GM12878 (cell line): ENCODE results near the gene CFAP54. TPM values are rescaled to one million over a fixed set of nuclear protein-coding genes. Genes with fewer than 3 reads are reported as not detected.

Experiments used
- ATAC-seq: fragments of 200-7000 bp; cut with Tn5 transposase; 3 replicates; pipeline ENCODE4 v1.9.1; 2020; ENCODE audit warnings: mild to moderate bottlenecking, moderate library complexity
- BruUV-seq: library from RNA; stranded (reverse); fragments of 400-500 nt; replicated peaks from 2 replicates; lab custom pipeline; 2021; lab: Mats Ljungman, UMichigan
- CTCF ChIA-PET: fragments of 300-600 bp; sonication (Branson Sonifier 250); formaldehyde crosslinking; extraction: SDS; loops from one replicate; lab custom pipeline; 2021; ENCODE audit warnings: inconsistent platforms; lab: Yijun Ruan, JAX
- POLR2A ChIA-PET: fragments of 350-600 bp; formaldehyde crosslinking; extraction: SDS; loops from one replicate; lab custom pipeline; 2021; ENCODE audit warnings: inconsistent platforms; lab: Charles Lee
- RAD21 ChIA-PET: fragments of 300-600 bp; sonication (Branson Sonifier 250); formaldehyde crosslinking; loops from one replicate; lab custom pipeline; 2023; ENCODE audit warnings: antibody characterized with exemption; ENCODE audit not compliant: unreplicated experiment; lab: Charles Lee
- SMC1A ChIA-PET: fragments of 300-600 bp; sonication (Branson Sonifier 250); formaldehyde crosslinking; loops from one replicate; lab custom pipeline; 2023; ENCODE audit not compliant: unreplicated experiment, uncharacterized antibody; lab: Charles Lee
- DNase-seq: peaks from one replicate; pipeline ENCODE4 v3.0.0-alpha.2; 2011; ENCODE audit warnings: low read depth, low spot score
- FAIRE-seq: peaks from 3 replicates; lab custom pipeline; 2011; peaks lifted over from hg19 to GRCh38; lab: Jason Lieb, UNC
- H2AFZ ChIP-seq: 2 replicates; pipeline ENCODE4 v1.6.0; 2011; ENCODE audit warnings: low read depth, low read length, control low read depth; ENCODE audit not compliant: control insufficient read depth
- H3K27ac ChIP-seq: 2 replicates; pipeline ENCODE4 v1.5.1; 2011; ENCODE audit warnings: control low read depth; ENCODE audit not compliant: control insufficient read depth, insufficient read depth
- H3K27me3 ChIP-seq, 2 experiments: replicated peaks in 1 of 2; 2 replicates each; pipeline versions ENCODE4 v1.6.0 to v1.6.1; 2011; ENCODE audit warnings: low read length in 1 of 2; ENCODE audit not compliant: control insufficient read depth in 2 of 2, insufficient read depth in 2 of 2
- H3K36me3 ChIP-seq, 2 experiments: 2 replicates each; pipeline ENCODE4 v1.5.1; 2011; ENCODE audit warnings: low read length in 1 of 2; ENCODE audit not compliant: control insufficient read depth in 2 of 2, insufficient read depth in 2 of 2
- H3K4me1 ChIP-seq: 2 replicates; pipeline ENCODE4 v1.6.1; 2011; ENCODE audit warnings: mild to moderate bottlenecking, low read length, moderate library complexity, mixed read lengths; ENCODE audit not compliant: control insufficient read depth, insufficient read depth
- H3K4me2 ChIP-seq: 2 replicates; pipeline ENCODE4 v1.6.0; 2011; ENCODE audit warnings: control low read depth; ENCODE audit not compliant: control insufficient read depth, insufficient read depth
- H3K4me3 ChIP-seq: fragments of 200-600 bp; sonication (generic); 2 replicates; pipeline ENCODE4 v1.5.1; 2016
- H3K79me2 ChIP-seq: 2 replicates; pipeline ENCODE4 v1.6.0; 2011; ENCODE audit warnings: low read length; ENCODE audit not compliant: control insufficient read depth, insufficient read depth
- H3K9ac ChIP-seq: 2 replicates; pipeline ENCODE4 v1.8.0; 2011; ENCODE audit warnings: low read length, control low read depth, mixed read lengths; ENCODE audit not compliant: control insufficient read depth, insufficient read depth
- H3K9me3 ChIP-seq: replicated peaks from 3 replicates; pipeline ENCODE4 v1.5.1; 2011; ENCODE audit warnings: mild to moderate bottlenecking, low read length; ENCODE audit not compliant: control insufficient read depth, insufficient read depth
- H4K20me1 ChIP-seq: 2 replicates; pipeline ENCODE4 v1.6.0; 2011; ENCODE audit not compliant: control insufficient read depth, insufficient read depth
- CREB1 ChIP-seq: IDR thresholded peaks from 2 replicates; pipeline ENCODE4 v1.6.1; 2012; ENCODE audit warnings: low read depth, mild to moderate bottlenecking, inconsistent platforms
- CREM ChIP-seq: IDR thresholded peaks from 2 replicates; pipeline ENCODE4 v1.6.1; 2014; ENCODE audit warnings: antibody characterized with exemption, low read depth
- HDGF ChIP-seq: fragments of 450-650 bp; IDR thresholded peaks from 2 replicates; pipeline ENCODE4 v1.6.1; 2016; ENCODE audit warnings: antibody characterized with exemption
- KAT2A ChIP-seq: conservative IDR thresholded peaks from 2 replicates; pipeline ENCODE4 v1.6.1; 2011; ENCODE audit warnings: low read depth, low read length; ENCODE audit not compliant: control insufficient read depth
- TBL1XR1 ChIP-seq: IDR thresholded peaks from 2 replicates; pipeline ENCODE4 v1.6.1; 2012; ENCODE audit warnings: low read depth, low read length, improper control_type of control experiment
- WGBS: methylation state at CpG from one replicate; pipeline ENCODE4 v1.1.6; 2016; ENCODE audit warnings: low lambda C conversion rate; ENCODE audit not compliant: insufficient replicate concordance, insufficient coverage; ENCODE audit errors: missing lambda C conversion rate; 5-methylcytosine and 5-hydroxymethylcytosine counted together
- in situ Hi-C: fragments of 300-500 bp; cut with MboI; formaldehyde crosslinking; loops from 9 replicates; pipeline ENCODE4 v1.14.3; 2018; ENCODE audit warnings: mixed read lengths
- intact Hi-C: fragments of 100-400 bp; cut with micrococcal nuclease; formaldehyde crosslinking; loops from one replicate; pipeline ENCODE4 v1.14.2; 2022; ENCODE audit not compliant: unreplicated experiment
- polyA plus RNA-seq, 11 experiments: library from polyadenylated mRNA; depleted of rRNA in 4 of 11; unstranded in 6 of 11; stranded (reverse) in 5 of 11; fragments of >200 nt; fragmentation: Nextera tagmentation in 4 of 11; fragmentation: Illumina TruSeq in 1 of 11; extraction: Ambion mirVana in 4 of 11; extraction: Trizol in 1 of 11; gene quantifications; 1 replicate in 1 of 11; 2 replicates in 10 of 11; pipeline versions ENCODE4 v1.2.1 to v1.2.3, GENCODE V29; 2011 to 2016; ENCODE audit warnings: inconsistent platforms in 2 of 11, missing spikeins in 2 of 11, low read depth in 1 of 11
- total RNA-seq, 4 experiments: library from RNA; depleted of rRNA in 3 of 4; stranded (reverse); fragments of >200 nt in 3 of 4; fragmentation: Illumina TruSeq in 1 of 4; extraction: Trizol in 1 of 4; gene quantifications; 2 replicates each; pipeline versions ENCODE4 v1.2.1 to v1.2.3, GENCODE V29; 2013 to 2021
- TF ChIP-seq, protein P1 (sequence below), 3 experiments: IDR thresholded peaks in 2 of 3; conservative IDR thresholded peaks in 1 of 3; 2 replicates each; pipeline ENCODE4 v1.5.1; 2011; ENCODE audit warnings: low read depth in 3 of 3, low read length in 3 of 3, mild to moderate bottlenecking in 3 of 3, control low read depth in 2 of 3, moderate library complexity in 2 of 3, inconsistent platforms in 1 of 3, mixed read lengths in 1 of 3; ENCODE audit not compliant: control insufficient read depth in 2 of 3, insufficient read depth in 1 of 3; ENCODE audit errors: extremely low read depth in 1 of 3

The CFAP54 gene
- total and polyA plus RNA-seq, 10 of the 15 experiments (the other 5 are each of a cell fraction or from before 2014, with no cell fraction given): 0.19 to 1.5 (median 0.56) TPM

DNA sequence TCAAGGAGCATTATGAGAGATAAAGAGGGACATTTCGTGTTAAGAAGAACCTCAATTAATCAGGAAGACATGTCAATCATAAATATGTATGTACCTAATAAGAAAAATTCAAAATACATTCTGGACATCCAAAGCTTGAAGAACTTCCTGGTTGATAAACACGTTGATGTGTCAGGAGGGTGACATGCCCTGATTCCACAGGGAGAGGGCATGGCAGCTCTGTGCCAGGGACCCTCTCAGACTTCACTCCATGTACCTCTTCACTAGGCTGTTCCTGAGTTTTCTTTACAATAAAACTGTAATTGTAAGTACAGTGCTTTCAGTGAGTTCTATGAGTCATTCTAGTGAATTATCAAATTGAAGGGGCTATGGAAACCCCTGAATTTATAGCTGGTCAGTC, 163.5 kb downstream of the CFAP54 start (continued):
- TF ChIP-seq CREM: no peak

DNA sequence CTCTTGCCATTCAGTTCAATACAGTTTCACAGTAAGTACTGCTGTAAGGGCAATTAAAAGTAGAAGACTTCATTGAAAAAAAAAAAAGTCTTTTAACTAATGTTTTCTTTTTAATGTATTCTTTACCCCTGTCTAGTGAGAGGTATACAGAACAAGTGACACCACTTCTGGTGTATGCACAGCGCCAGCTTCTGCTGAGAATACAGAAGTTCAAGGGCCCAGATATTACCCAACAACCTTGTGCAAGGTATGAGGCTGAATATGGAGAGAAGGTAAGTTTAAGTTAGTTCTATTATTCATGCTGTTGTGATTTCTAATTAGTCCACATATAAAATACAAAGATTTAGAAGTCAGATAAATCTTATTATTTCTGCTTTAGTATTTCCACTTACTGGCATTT, 168.7 kb downstream of the CFAP54 start:
- Histone ChIP-seq H3K27ac (no peak overlapping the region), H4K20me1 (no peaks in the 10 kb centered on the region)
- FAIRE-seq: no peak
- TF ChIP-seq CREB1: no peak
- no peak for TF ChIP-seq HDGF
- TF ChIP-seq, protein P1, sequence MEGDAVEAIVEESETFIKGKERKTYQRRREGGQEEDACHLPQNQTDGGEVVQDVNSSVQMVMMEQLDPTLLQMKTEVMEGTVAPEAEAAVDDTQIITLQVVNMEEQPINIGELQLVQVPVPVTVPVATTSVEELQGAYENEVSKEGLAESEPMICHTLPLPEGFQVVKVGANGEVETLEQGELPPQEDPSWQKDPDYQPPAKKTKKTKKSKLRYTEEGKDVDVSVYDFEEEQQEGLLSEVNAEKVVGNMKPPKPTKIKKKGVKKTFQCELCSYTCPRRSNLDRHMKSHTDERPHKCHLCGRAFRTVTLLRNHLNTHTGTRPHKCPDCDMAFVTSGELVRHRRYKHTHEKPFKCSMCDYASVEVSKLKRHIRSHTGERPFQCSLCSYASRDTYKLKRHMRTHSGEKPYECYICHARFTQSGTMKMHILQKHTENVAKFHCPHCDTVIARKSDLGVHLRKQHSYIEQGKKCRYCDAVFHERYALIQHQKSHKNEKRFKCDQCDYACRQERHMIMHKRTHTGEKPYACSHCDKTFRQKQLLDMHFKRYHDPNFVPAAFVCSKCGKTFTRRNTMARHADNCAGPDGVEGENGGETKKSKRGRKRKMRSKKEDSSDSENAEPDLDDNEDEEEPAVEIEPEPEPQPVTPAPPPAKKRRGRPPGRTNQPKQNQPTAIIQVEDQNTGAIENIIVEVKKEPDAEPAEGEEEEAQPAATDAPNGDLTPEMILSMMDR (IDR thresholded peaks at IDR 0.05 in 2 of 3, conservative IDR thresholded peaks at IDR 0.05 in 1 of 3; ENCODE audit: control insufficient read depth in 2 of 3, extremely low read depth in 1 of 3, insufficient read depth in 1 of 3, low read depth in 3 of 3, low read length in 3 of 3): peak in 2 of 3 experiments; percentile 16 to 23; a peak in 1 of 6 replicates
- TF ChIP-seq KAT2A: no peak
- TF ChIP-seq TBL1XR1: no peak
- TF ChIP-seq, all 136 proteins: peak for 1
- POLR2A ChIA-PET: no interaction called here
- Histone ChIP-seq H3K9me3 (no peaks in the 10 kb centered on the region), H3K36me3 (no peaks in the 10 kb centered on the region), H2AFZ (no peak overlapping the region), H3K79me2 (no peaks in the 10 kb centered on the region), H3K27me3 (no peaks in the 10 kb centered on the region), H3K4me3 (no peak overlapping the region), H3K9ac (no peak overlapping the region), H3K4me2 (no peak overlapping the region), H3K4me1 (no peaks in the 10 kb centered on the region)
- 86% methylated on average over 1 of the region's 1 CpG for WGBS
- RAD21 ChIA-PET: no interaction called here
- in situ Hi-C loops (no loop called here), intact Hi-C loops (no loop called here)
- peak; percentile 61 for ATAC-seq
- no TSS peak for BruUV-seq
- CTCF ChIA-PET: no interaction called here
- SMC1A ChIA-PET: interaction anchor here (0.6 to 0.8 kb wide), 2 partner anchors 25 to 491 kb away, joined by 3 read pairs; no protein-coding TSS in a partner anchor
- DNase-seq: no peak
